Measurements from ENCODE around the gene STARD10. TPM values are rescaled to one million over a fixed set of nuclear protein-coding genes. Genes with fewer than 3 reads are reported as not detected.
A peak's percentile ranks its signal among the peaks of the same experiment; 100 is the strongest.

The STARD10 gene
- polyA plus RNA-seq, 1 donor: 62.3 TPM

GRCh38 chr11:72760539-72761405, 33.1 kb downstream of the STARD10 start:
- DNase-seq: no peak

- DNase-seq: no peak
These were observed 34.3 kb downstream of the STARD10 start for GRCh38 chr11:72759468-72759985.

DNA sequence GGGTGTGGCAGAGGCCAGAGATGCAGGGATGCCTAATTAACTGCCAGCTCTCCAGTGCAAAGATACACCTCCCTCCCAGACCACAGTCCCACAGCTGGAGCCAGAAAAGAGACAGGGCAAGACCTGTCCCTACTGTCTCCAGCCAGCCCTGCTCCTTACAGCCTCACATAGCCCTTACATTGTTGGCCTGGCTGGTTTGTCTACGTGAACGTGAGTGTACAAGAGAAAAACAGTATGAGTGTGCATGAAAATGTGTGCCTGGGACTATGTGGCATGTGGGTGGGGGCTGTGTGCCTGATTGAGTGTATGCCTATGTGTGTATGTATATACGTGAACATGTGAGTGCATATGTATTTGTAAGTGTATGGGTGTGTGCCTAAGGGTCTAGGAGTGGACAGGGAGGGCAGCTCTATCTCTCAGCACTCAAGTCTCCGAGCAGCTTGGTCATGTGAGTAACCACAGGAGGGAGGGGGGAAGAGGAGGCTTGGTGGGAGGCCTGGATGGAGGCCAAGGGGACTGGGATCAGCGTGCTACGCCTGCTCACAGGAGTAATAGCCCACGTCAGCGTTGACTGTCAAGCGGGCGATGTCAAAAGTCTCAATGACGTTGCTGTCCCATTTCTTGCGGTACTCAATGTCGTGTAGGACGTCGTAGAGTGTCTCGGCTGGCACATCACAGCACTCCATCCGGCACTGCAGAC, 35.0 kb downstream of the STARD10 start:
- peak; percentile 29 for DNase-seq

- DNase-seq: no peak
These were observed 35.5 kb downstream of the STARD10 start for GRCh38 chr11:72758304-72758689.

GRCh38 chr11:72755713-72756285, 38.0 kb downstream of the STARD10 start:
- no peak for DNase-seq

- no peak for DNase-seq
These were observed 39.2 kb downstream of the STARD10 start for GRCh38 chr11:72754544-72755155.

GRCh38 chr11:72754149-72754543, 39.7 kb downstream of the STARD10 start:
- no peak for DNase-seq

DNA sequence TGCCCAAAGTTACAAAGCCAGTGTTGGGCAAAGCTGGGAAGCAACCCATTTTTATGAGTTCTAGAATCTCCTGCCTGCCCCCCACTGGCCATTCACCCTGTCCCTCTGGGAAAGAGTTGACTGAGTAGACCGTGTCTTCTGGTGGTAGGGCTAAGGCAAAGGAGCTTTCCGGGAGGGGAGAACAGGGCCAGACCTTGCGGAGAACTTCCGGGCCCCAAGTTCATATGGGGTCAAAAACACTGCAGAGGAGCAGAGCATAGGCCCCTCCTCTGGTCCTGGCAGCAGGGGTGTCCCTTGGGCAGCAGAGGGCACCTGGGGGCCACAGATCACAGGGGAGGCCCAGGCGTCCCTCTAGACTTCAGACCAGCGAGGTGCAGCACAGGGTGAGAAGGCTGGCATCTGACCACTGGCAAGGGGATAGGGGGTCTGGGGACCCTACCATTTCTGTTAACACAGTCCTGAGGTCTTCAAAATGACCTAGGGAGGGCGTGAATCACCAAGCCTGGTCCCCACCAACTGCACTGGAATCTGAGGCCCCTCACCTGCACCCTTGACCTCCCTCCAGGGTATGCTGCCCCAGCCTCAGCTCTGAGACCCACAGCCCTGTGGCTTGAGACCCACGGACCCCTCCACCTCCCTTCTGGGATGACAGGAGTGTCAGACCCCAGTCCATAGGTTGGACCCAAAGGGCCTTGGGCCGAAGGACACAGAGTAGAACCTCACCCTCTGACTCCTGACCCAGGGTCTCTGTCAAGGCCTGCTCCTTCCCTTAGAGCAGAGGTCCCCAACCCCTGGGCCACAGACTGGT, 40.3 kb downstream of the STARD10 start:
- no peak for DNase-seq

GRCh38 chr11:72752088-72752914, 41.5 kb downstream of the STARD10 start, which contains the start of gene ARAP1:
Gene ARAP1, minus strand, starts transcription at chr11:72752408. Its CDS starts 25,280 bp downstream, at chr11:72727128.
- peak; percentile 55 for DNase-seq

DNA sequence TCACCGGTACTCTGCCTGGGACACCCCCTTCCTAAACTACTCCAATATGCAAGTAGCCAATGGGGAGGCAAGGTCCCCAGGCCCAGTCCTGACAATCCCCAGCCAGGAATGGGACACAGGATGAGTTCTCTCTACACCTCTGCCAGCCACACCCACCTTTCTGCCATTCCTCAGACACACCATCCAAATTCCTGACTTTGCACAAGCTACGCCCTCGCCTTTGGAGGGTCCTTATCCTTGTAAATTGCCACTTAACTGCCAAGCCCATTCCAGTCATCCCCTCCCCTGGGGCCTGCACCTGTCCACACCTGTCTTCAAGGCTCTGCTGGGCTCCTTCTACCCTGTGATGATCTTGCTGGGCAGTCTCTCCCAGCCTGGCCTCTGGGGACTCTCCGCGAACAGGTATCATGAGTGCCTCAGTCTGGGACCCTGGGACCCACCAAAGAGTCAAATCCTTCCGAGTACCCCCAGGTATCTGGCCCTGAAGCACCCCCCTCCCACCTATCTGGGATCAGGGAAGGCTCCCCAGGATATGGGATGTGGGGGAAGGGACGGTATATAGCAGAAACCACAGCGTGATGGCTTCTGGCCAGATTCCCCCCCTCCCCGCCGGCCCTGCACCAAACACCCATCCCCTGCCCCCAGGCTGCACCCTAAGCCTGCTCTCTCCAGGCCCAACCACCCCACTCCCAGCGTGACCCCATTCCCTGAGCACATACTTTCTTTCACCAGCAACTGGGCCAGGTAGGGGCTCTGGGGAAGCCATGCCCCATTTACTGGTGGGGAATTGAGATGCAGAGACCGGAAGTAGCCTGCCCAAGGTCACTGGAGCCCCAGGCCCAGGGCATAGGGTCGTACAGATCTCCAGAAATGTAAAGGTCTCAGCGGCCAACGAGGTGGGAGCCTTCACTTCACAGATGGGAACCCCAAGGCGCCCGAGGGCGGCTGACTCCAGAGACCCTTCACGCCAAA, 42.4 kb downstream of the STARD10 start:
- DNase-seq: no peak

DNA sequence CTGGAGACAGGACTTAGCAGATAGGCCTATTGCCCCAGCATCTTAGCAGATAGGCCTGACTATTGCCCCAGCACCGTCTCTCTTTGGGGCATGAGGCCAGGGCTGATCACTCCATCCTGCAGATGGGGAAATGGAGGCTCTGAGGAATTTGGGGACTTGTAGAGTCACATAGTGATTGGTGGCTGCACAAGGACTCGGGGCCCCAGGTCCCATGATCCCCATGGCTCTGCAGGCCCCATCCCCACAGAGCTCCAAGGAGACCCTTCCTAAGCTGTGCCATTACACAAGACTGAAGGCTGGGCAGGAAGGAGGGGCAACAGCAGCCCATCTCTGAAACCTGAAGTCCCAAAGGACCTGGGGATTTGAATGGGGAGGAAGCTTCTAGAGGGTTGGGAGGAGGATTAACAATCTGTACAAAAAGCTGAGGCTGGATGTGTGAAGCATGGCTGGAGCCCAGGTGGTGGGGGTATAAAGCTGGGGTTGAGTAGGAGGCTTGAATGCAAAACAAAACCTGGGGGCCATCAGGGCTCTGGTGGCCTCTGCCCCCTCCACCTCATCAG, 43.2 kb downstream of the STARD10 start:
- DNase-seq: no peak

DNA sequence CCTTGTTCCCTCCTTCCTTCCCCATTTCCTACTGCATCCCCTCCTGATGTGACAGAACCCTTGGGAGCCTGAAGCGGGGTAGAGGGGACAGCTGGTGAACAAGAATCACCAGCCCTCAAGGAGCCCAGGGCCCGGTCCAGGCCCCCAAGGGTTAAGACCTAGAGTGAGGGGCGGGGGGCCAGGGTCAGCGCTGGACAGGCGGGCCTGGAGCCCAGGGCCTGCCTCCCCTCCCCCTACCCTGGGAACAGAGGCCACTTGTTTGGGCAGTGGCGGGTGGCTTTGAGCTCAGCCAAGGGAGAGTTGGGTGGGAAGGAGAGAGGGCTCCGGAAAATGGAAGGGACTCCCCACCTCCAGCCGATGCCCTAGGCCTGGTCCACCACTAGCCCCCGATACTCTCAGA, 43.8 kb downstream of the STARD10 start:
- no peak for DNase-seq

DNA sequence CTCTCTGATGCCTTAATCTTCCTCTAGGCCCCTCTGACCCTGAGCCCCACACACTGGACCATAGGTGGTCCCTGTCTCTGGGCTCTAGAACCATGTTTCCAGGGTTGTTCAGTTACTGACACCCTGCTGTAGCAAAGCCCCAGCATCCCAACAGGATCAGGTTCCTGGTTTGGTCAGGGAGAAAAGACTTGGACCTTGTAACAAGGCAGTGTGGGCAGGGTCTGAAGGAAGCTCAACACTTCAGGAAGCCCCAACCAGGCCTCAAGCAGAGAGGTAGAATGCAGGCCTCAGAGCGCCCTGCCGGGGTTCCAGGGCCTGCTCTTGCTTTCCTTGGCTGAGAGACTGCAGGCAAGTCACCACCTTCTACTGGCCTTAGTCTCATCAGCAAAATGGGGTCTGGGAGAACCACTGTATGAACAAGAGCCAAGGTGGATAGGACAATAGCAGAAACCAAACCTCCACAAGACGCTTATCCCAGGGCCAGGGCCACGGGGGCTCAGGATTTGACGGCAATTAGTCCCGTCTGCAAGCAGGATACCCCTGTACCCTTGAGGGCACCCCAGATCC, 46.5 kb downstream of the STARD10 start:
- DNase-seq: no peak

- DNase-seq: no peak
These were observed 47.0 kb downstream of the STARD10 start for GRCh38 chr11:72746821-72747220.

DNA sequence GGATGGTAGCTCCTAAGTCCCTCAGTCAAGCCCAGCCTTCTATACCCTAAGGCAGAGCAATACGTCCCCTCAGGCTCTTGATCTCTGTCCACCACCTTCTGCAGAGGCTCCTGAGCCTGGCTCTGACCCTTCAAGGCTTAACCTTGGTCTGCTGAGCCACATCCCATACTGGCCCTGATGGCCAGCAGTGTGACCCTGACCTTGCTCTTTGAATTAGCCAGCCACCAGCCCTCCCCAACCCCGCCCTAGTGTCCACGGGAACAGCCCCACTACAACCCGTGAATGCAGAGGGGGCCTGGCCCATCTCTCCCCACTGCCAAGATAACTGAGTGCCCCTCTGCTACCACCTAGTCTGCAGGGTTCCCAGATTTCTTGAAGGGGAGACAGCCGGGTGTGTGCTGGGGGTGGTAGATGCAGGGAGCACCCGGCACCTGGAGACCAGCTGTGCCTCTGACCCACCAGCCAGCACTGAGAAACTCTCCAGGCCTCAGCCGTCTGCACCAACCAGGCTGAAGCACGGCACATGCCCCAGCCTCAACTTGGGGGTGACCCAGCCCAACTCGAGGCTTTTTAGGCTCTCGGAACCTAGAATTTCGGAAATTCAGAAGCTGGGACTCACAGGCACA, 47.8 kb downstream of the STARD10 start:
- no peak for DNase-seq

DNA sequence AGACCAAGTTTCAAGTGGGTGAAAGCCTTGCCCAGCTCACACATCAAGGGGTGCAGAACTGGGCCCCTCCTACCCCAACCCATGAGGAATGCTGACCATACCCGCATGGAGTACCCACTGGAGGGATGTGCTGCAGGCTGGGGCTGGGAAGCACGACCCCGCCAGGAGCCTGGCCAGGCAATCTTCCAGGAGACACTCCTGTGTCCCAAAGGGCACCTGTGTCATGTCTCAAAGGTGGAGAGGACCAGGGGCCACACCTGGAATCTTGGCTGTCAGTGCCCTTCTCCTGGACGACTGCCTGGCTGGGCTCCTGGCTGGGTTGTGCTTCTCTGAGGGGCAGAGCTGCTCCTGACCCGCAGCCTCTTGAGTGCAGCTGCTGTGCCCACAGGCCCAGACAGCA, 48.3 kb downstream of the STARD10 start:
- DNase-seq: no peak

DNA sequence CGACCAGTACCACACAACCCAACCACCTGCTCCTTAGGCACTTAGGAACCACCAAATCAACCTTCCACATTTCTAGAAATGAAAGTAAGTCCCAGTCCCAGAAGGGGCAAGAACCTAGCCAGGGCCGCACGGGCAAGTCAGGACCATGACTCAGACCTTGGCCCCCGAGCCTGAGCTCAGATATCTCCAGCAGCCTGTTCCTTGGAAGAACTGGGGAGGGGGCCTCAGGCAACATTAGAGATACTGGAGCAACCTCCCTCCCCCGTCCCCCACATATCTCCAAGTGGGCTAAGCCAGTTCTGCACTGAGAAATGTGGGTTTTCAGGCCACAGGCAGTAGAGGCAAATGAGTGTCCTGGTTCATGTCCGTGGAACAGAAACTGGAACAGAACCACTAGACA, 49.4 kb downstream of the STARD10 start:
- DNase-seq: no peak

Measured in hindlimb muscle (tissue), 1 donor.